ENCODE measurements around the gene TTC7B.

GRCh38 chr14:90556012-90556477 lies 260.2 kb downstream of the TTC7B start:
- TF ChIP-seq TAF1 (IDR thresholded peaks at IDR 0.05; ENCODE audit: borderline replicate concordance, insufficient read depth, low read length) (no peak), POLR2AphosphoS5 (IDR thresholded peaks at IDR 0.05; ENCODE audit: low read depth, low read length) (no peak)
